HG03378 (cell line): Measurements from ENCODE around the gene CACNB1.

Source experiments
- ATAC-seq: cut with Tn5 transposase; IDR thresholded peaks from one replicate; pipeline ENCODE4 v1.9.1; 2021; ENCODE audit warnings: mild to moderate bottlenecking, moderate library complexity; ENCODE audit not compliant: unreplicated experiment

CACNB1 gene

GRCh38 chr17:39225959-39226683 is 28.7 kb upstream of the CACNB1 start:
- ATAC-seq = no peak

- no peak for ATAC-seq
Measured at GRCh38 chr17:39225308-39225958, 28.0 kb upstream of the CACNB1 start, which contains the start of gene STAC2. Gene STAC2 (minus strand): TSS chr17:39225945. CDS start chr17:39225502, 443 bp downstream.

DNA sequence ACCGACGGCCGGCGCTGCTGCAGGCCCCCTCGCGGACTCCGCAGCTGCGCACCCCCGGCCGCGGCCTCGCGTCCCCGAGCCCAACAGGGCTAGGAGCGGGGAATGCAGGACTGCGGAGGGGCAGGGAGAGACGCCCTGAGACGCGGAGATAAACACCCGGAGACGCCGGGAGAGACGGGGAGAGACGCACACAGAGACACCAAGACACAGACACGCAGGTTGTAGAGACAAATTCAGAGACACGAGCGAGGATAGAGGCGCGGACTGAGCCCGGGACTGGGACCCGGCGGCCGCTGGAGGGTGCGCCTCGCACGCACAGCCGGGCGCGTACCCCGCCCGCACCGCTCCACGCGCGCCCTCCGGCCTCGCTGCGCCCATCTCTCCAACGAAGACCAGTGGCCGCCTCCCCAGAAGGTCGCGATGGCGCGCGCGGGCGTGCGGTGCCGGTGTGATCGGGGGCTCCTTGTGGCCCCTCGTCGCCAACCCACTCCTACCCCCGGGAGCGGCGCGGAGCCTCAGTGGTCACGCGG is 27.4 kb upstream of the CACNB1 start:
- ATAC-seq = no peak

DNA sequence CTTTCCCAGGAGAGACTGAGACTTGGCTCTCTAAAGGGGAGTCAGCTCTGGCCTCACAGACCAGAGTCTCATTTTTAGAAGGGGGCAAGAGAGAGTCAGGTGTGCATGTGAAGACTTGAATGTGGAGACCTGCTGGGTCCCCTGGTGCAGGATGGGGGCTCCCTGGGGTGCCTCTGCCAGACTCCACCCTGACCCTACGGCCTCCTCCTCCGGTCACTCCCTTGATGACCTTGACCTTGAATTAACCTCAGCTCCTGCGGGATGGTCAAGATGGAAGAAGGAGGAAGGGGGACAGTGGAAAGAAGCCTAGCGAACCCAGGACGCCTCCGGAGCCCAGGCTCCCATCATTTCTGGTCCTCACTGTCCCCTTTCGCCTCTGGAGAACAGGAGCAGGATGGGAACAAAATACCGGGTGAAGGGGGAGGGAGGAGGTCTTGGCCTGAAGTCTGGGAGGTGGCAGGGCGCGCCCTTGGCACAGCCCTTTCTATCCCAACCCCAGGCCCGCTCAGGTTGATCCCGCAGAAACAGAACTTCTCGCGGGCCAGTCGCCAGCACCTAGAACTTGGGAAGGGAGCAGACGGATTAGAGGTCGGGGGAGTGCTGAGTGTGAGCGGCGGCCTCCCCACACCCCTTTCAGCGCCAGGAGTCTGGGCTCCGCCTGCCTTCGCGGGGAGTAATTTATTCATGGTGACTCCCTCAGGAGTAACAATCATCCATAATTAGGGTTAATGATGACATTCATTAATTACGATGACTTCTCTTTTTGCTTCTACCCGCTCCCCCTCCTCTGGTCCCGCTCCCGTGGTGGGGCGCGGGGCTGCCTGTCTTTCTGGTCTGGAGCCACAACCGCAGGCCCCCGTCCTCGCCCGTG is 26.7 kb upstream of the CACNB1 start:
- ATAC-seq = no peak

DNA sequence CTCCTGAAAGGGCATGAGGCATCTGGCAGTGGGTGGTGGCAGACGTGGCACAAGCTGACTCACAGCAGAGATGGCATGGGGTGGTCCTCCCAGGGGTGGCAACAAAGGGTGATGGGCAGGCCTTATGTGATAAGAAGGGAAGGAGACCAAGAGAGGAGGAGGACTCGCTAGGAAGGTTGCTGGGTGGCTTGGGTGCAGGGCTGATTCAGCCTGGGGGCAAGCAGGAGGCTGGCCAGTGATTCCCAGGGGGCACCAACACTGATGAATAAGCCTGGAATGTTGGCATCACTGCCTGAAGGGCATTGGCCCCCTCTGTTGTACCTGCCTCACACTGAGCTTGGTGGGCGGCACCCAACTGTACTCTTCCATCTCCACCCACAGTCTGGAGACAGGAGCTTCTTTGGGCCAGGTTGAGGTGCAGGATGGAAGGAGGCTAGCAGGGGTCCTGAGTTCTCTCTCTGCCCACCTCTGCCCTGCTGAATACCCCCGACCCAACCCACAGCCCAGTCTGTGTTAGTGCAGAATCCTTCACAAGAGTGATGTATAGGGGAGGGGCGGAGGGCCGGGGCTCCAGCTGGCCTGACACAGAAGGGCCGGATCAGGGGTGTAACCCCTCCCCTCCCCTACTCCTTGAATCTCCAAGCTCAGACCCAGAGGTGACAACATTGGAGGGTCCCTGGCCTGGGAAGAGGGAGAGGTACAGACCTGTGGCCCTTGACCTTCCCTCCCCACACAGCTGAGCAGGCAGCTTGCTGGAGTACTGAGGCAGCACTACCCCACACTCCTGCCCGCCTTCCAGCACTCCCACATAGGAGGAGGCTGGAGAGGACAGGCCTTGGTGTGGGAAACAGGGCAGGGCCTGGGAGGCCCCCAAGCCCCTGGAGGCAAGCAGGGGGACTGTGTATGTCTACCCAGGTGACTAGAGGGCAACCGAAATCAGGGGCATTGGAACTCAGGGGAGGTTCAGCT is 25.7 kb upstream of the CACNB1 start:
- ATAC-seq = no peak

- no peak for ATAC-seq
Measured at GRCh38 chr17:39222151-39222550, 24.7 kb upstream of the CACNB1 start.

GRCh38 chr17:39221572-39221971 is 24.1 kb upstream of the CACNB1 start:
- ATAC-seq = no peak

GRCh38 chr17:39219647-39220154 is 22.2 kb upstream of the CACNB1 start:
- ATAC-seq = no peak

DNA sequence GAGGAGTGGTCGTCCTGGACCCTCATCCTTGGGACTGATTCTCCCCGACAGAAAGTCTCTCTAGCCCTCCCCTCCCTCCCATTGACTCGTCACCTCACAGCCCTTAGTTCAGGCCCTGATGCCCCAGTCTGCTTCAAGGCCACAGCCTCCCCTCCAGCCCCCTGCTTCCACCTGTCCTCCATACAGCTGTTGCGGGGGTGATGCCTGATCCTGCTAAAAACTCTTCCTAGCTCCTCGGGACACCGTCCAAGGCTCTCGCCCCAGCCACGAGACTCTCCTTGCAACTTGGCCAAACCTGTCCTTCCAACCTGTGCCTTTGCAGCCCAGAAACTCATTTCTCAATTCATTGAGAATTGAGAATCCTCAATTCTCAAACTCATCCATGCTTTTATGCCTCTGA is 21.4 kb upstream of the CACNB1 start:
- ATAC-seq = no peak

DNA sequence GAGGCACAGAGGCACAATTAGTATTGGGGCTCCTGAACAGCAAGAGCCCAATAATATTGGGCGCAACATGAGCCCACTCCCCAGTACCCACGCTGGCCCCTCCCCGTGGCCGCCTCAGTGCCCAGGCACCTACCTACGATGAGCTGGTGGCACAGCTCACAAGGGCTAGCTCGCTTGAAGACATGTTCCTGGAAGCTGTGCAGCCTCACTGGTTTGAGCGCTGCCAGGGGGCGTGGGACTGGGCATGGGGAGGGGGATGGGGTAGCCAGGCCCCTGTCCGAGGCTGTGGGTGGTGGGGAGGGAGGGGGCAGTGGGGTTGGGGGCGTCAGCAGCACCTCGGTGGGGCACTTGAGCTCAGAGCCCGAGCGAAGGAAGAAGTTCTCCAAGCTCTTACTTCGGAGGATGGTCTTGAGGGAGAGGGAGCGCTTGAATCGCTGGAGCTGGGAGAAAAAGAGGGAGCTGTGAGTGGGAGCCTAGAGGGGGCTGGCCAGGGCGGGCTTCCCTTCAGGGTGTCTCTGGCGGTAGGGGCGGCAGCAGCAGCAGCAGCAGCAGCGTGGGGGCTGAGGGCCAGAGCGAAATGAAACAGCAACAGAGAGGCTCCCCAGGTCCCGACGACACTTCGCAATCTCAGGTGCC is 20.4 kb upstream of the CACNB1 start:
- ATAC-seq = no peak

GRCh38 chr17:39213852-39214251 is 16.4 kb upstream of the CACNB1 start:
- ATAC-seq = no peak

- ATAC-seq = no peak
Measured at GRCh38 chr17:39212841-39213480, 15.5 kb upstream of the CACNB1 start.

- no peak for ATAC-seq
Measured at GRCh38 chr17:39212195-39212810, 14.8 kb upstream of the CACNB1 start.

DNA sequence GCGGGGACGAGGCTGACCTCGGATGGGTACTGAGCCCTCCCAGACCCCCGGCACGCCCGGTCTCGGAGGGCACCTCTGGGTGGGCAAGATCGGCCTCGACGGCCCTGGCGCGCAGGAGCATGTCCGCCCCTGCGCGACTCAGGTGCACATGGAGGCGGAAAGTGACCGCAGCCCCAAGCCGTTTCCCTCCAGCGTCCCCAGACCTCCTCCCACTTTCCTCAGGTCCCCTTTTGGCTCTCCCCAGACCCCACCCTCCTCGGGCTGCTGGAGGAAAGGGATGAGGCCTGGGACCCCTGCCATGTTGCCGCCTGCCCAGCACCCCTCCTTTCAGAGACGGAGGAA is 12.6 kb upstream of the CACNB1 start:
- no peak for ATAC-seq

- ATAC-seq = no peak
Measured at GRCh38 chr17:39209317-39210092, 12.0 kb upstream of the CACNB1 start.

- no peak for ATAC-seq
Measured at GRCh38 chr17:39208893-39209292, 11.4 kb upstream of the CACNB1 start.

DNA sequence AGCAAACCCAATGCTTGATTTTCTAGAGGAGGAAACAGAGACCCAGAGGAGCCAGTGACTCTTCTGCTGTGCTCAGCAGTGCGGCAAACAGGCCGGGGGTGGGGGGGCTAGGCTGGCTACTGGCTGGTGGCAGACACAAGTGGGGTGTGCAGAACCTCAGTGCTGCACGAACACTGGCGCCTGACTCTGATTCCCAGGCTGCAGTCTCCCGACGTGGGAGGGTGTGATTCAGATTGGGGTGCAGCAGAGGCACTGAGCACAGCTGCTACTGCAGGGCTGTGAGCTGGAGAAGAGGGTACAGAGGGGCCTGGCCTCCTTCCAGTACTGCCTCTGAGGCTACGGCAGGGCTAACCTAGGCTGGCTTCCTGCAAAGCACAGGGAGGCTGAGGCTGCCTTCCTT is 10.7 kb upstream of the CACNB1 start:
- ATAC-seq = no peak

DNA sequence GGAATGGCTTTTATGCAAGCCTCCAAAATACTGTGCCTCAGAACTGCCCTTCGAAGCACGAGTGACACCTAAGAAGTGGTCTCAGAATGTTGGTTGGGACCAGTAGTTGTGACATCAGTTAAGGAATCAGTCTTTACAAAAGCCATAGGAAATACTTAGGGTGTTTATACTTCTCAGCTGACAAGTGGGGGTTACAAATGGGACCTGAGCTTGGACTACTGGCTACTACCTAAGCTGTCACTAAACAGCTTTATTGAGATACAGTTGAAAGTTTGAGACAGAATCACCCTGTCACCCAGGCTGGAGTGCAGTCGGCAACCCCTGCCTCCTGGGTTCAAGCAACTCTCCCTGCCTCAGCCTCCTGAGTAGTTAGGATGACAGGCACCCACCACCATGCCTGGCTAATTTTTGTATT is 7.7 kb upstream of the CACNB1 start:
- no peak for ATAC-seq
